ENCODE results near the gene FGD3.

FGD3 gene

DNA sequence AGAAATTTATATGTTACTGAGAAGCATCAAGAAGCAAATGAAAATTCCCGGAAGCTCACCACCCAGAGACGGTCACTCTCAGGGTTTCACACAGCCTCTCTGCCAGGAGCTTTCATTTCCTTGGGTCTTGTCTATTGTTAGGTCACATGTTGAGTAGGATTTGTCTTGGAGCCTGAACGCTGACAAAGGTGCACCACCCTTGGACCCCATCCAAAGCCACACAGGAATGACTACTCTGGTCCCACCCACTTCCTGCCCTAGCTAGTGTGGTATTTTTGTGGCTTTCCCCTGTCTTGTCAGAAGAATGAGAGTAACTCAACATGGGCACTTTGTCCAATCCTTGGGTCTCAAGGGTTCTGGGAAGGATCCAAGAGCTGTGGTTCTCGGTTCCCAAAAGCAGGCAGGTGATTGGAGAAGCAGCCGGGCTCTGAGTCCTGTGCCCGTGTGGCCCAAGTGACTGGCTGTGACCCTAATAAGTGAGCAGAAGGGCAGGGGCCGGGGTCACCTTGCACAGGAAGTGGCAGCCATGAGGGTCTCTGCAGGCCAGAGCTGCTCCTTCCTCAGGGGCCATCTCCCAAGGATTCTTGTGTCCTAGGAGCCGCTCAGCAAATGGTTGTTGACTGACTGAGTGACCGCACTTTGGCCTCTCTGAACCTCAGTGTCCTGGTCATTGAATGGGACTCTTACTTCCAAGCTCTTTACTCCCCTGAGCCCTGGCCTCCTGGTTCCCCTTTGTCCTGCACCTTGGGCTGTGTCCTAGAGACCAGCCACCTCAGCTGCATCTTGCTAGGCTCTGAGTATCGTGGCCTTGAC, 6.9 kb downstream of the FGD3 start:
- DNase-seq (ENCODE audit: low read depth in 2 of 2, low spot score in 1 of 2): peak; percentile 54 to 67

DNA sequence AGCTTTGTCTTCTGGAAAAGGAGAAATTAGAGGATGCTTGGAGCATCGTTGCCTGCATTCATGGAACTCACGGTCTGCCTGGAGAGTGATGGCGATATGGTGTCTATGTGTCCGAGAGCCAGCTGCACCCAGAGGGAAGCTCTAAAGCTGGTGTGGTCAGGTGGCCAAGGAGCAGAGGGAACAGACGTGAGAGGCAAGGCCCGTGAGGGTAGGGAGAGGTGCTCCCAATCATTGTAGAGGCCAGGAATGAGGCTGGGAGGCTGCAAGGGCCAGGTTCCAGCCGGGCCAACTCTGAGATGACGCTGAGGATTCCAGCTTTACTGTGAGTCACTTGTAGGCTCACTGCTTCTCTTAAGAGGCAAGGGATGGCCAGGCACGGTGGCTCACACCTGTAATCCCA, 7.6 kb downstream of the FGD3 start:
- no peak for DNase-seq (ENCODE audit: low read depth in 2 of 2, low spot score in 1 of 2)

DNA sequence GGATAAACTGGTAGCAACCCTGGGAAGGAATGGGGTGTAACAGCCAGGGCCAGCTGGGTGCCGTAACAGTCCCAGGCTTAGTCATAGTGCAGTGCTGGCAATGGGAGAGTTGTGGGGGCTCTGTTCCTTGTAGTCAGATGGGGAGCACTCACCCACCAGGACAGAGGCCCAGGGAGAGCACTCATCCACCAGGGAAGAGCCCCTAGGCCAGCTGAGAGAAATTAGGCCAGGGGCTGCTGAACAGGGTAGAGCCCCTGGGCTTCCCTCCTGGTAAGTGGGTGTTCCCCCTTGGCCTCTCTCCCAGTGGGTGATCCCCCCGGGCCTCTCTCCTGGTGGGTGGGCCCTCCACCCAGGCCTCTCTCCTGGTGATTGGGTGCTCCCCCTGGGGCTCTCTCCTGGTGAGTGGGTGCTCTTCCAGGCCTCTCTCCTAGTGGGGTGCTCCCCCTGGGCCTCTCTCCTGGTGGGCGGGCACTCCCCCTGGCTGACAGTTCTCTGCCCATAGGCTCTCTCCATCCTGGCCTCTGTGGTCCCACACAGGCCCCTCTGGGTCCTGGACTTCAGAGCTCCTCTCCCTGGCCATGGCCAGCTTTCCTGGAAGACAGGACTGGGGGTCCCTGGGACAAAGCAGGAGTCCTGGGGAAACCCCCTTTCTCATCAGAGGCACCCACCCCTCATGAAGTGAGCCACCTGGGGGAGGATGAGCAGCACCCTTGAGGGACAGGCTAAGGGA, 13.4 kb downstream of the FGD3 start:
- DNase-seq (ENCODE audit: low read depth in 2 of 2, low spot score in 1 of 2): no peak

DNA sequence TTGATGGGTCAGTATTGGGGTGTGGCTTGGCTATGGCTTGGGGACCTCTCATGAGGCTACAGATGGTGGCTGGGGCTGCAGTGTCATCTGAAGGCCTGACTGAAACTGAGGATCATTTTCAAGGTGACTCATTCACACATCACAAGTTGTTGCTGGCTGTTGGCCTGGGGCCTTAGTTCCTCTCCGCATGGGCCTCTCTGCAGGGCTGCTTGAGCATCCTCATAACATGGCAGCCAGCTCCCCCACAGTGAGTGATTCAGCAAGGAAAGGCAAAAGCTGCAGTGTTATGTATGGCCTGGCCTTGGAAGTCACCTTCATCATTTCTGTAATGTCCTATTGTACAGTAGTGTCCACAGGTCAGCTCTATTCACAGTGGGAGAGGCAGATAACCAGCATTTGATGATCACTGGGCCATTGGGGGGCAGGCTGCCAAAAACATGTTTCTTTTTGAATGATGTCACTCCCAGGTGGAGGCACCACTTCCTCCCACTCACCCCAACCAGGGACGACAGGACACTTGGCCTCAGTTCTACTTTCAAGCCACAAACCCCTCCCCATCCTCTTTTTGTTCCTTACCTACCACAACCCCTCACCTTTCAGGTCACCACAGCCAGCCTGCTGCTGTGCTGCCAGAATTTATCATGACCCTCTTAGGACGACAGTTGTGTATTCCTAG, 14.4 kb downstream of the FGD3 start:
- no peak for DNase-seq (ENCODE audit: low read depth in 2 of 2, low spot score in 1 of 2)

DNA sequence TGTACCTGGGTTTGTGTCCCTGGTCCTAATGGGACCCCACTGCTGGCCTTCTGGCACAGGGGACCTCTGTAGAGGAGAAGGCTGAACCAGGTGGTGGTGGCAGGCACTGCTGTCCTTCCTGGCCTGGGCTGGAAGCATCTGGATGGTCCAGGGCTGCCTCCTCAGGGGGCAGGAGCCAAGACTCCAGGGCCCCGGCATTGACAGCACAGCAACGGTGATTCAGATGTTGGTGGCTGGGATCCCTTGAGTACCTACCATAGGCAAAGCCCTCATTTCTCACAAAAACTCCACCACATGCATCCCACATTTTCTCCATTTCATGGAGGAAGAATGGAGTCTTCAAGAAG, 15.0 kb downstream of the FGD3 start:
- DNase-seq (ENCODE audit: low read depth in 2 of 2, low spot score in 1 of 2): no peak

DNA sequence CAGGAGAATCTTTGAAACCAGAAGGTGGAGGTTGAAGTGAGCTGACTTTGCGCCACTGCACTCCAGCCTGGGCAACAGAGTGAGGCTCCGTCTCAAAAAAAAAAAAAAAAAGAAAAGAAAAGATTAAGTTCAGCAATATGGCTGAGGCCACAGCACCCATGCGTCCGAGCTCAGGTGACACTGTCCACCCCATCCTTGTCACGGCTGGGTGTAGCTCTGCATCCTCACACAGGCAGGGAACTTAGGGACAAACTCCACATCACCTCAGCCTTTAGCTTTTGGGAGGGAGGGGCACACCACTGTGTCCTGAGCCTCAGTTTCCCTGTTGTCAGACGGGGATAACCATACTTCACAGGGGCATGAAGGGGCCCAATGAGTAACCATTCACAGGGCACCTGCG, 15.5 kb downstream of the FGD3 start:
- no peak for DNase-seq (ENCODE audit: low read depth in 2 of 2, low spot score in 1 of 2)

DNA sequence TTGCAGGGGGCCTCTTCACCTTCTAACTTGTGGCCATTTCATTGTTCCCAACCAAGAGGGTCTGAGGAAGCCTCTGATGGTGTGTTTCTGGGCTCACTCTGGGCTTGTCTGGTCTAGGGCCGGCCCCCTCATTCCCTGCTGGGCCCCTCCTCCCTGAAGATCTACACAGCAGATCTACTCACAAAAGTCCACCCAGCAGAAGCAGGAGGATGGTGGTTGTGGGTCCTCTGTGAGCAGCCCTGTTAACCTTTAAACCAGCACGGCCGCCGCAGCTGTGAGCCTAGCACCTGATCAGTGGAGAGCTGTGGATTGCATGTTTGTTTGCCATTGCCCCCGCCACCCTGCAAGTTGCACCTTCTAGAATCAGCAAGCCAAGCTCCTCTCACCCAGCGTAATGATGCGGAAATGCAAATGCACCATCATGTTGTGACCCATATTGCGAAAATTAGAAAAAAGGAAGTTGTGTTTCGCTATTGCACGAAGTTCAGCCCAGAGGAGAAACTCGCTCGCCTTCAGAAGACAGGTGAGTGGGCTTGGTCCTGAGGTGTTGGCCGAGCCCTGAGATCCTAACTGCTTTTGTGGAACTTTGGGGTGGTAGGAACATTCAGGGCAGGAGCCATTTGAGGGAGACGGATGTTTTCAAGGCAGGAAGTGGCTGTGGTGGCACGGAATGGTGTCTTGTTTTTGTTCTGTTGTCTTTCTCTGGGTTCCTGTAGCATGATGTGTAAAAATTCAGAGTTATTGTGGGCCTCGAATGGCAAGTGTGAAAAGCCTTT, 16.7 kb downstream of the FGD3 start:
- DNase-seq (ENCODE audit: low read depth in 2 of 2, low spot score in 1 of 2): peak; percentile 49 to 50

DNA sequence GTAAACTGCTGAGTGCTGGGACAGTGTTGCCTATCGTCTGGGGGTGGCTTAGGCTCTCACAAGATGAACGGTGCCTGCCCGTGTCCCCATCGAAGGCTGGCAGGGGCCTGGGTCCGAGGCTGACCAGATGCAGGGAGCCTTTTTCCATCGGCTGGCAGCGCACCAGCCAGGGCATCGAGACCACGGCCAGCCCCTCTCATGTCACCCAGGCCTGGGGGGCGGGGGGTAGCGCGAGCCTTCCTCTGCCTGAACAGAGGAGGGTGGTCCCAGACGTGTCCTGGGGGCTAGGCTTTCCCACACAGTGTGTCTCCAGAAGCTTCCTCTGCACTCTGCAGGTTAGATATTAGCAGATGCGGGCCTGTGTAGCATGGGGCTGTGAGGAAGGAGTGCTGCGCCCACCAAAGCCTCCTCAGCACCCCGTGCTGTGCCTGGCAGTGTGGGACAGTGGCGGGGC, 17.3 kb downstream of the FGD3 start:
- no peak for DNase-seq (ENCODE audit: low read depth in 2 of 2, low spot score in 1 of 2)

DNA sequence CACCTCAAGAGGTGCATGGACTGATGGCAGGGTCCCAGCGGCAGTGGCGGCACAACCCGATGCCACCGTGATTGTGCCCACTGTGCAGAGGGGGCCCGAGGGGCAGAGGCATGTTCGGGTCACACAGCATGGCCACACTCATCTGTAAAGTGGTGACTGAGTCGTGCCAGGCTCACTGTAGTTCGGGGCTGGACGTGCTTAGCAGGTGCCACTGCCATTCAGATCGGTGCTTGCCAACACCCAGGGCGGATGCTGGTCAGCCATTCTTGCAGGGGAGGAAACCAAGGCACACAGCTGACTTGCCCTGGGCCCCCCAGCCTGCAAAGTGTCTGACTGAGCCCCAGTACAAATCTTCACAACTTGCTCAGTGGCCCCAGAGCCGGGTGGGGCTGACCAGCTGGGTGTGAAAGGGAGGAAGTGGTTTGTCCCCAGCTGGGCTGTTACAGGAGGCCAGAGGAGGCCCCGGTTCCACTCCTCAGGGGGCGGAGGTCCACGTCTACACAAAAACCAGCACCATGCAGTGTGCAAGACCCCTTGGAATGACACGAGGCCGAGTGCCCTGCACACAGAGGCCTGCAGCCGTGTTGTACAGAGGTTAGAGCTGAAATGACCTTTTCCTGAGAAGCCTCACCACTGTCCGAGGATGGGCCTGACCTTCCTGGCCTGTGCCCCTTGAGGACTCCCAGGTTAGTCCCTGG, 17.9 kb downstream of the FGD3 start:
- DNase-seq (ENCODE audit: low read depth in 2 of 2, low spot score in 1 of 2): no peak

DNA sequence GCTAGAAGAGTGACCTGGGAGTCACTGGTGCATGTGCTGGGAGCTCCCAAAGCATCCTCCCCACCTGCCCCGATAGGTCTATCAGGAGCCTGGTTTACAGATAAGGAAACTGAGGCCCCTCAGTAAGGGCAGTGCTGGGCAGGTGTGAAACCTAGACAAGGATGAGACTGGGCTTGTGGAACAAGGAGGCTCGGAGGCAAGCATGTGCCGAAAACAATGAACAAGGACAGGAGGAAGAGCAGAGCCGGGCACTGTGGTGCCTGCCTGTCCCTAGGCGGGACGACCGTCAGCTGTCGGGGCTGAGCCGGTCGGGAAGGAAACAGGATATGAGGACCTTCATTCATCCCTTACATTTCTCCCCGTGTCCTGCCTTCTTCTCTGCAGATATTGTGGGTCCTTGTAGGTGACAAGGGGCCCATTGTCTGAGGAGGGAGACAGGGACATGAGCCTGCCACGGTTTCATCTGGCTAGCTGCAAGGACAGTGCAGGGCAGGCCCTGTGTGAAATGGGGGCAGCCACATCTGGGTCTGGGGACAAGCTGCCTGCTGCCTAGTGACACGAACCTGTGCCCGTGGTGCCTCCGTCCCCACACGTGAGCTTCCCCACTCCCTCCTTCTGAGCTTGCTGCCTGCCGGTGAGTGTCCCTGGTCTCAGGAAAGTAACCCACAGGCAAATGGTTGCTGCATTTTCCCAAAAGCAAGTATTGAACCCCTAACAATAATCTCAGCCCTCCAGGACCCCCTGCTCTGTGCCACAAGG, 18.6 kb downstream of the FGD3 start:
- no peak for DNase-seq (ENCODE audit: low read depth in 2 of 2, low spot score in 1 of 2)

DNA sequence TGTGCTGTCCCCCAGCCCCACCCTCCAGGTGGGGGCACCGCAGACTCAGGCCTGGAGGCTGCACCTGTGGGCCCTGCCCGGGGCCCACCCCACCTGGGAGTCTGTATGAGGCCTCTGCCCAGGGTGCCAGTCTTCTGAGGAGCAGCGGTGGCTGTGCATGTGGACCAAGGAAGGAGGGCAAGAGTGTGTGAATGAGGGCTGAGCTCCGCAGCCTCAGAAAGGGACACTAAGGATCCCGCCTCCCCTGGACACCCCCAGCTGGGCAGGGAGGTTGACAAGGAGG, 19.1 kb downstream of the FGD3 start:
- no peak for DNase-seq (ENCODE audit: low read depth in 2 of 2, low spot score in 1 of 2)

DNA sequence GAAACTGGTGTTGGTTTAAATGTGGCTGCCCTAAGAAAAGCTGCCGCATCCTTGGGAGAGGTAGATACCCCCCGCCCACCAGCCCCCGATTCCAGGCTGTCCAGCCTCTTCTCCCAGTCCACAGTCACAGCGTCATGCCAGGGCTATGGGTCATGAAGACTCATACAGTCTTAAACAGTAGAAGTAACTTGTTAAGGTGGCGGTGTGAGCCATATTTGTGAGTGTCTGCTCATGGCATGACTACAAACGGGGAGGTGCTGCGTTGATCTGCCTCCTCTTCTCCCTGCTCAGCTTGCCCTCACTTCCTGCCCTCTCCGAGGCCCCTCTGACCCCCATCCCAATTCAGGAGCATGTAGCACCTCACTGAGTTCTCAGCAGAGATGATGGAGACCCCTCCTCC, 20.8 kb downstream of the FGD3 start:
- DNase-seq (ENCODE audit: low read depth in 2 of 2, low spot score in 1 of 2): no peak

DNA sequence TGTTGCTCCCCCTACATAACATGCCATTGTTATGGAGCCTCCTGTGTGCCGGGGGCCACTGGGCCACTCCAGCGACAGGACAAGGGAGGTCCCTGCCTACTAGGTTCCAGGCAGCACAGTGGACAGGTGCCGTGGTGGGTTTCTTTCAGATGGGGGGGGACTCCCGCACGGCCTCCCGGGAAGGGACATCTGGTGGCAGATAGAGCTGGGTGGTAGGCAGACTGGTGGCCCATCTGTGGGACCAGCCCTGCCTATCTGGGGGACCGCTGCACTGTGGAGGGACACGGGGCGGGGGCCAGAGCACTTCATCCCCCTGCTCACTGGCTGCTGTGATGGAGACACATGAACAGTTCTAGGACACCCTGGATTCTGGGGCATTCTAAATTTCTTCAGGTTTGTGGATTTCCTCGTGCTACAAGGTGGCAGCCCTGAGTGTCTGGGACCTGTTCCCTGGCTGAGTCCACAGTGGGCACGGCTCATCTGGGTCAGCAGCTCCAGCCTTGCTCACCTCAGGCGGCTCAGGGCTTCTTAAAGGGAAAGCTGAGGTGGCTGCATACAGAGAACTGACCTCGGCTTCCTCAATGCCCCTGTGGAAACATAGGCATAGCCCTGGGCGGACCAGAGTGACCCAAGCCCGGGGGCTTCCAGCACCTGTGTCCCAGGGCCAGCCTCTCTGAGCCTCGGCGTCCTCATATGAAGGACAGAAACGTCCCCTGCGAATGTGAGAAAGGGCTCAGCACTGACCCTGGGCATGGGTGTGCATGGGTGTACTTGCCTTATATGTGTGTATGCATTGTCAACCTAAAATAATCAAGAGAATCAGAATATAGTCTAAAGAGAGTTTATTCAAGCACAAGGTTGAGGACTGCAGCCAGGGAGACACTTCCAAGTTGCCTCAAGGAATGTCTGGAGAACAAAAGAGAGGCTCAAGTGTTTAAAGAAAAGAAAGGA, 22.5 kb downstream of the FGD3 start:
- no peak for DNase-seq (ENCODE audit: low read depth in 2 of 2, low spot score in 1 of 2)

DNA sequence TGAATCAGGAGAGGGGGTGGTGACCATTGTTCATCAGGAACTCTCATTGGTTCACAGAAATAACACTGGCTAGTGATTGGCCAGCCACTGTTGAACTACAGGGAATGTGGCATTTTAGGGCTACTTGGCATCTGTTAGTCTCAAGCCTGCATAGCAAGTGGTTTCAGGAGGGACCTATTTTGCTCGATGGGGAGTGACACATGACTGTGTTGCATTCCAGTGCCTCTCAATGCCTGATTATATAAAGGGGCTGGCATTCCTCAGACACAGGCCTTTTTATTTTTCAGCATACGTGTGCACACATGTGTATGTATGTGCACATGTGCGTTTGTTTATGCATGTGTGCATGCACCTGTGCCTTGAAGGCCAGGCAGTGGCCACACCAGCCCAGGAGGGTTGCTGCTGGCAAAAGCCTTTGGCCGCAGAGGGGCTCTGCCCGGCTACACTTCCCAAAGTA, 23.2 kb downstream of the FGD3 start:
- DNase-seq (ENCODE audit: low read depth in 2 of 2, low spot score in 1 of 2): no peak

DNA sequence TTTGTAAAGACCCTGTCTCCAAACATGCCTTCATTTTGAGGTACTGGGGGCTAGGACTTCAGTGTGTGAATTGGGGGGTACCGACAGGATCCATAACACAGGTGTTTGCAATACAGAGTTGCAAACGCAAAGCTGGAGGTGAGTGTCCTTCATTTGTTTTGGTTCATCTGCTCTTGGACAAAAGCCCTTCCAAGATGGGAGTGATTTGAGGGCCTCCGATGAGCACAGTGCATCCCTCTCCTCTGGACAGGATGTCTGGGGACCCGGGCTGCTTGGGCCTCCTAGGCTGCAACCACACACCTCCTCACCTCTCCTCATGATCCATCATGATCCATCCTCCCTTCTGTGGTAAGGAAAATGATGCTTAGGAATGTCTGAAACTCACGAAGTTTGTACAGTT, 23.8 kb downstream of the FGD3 start:
- no peak for DNase-seq (ENCODE audit: low read depth in 2 of 2, low spot score in 1 of 2)

DNA sequence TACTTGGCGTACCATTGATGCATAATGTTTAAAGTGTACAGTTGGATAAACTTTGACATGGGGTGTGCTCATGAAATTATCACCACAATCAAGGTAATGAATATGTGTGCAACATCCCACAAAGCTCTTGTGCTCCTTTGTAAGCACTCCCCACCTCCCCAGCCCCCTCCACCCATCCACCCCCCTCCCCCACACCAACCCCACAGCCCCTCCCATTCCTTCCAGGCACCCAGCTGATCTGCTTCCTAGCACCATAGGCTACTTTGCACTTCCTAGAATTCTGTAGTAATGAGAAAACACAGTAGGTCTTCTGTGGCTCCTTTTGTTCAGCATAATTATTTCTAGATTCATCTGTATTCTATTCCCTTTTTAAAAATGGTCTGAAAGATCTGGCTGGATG, 24.5 kb downstream of the FGD3 start:
- DNase-seq (ENCODE audit: low read depth in 2 of 2, low spot score in 1 of 2): no peak

DNA sequence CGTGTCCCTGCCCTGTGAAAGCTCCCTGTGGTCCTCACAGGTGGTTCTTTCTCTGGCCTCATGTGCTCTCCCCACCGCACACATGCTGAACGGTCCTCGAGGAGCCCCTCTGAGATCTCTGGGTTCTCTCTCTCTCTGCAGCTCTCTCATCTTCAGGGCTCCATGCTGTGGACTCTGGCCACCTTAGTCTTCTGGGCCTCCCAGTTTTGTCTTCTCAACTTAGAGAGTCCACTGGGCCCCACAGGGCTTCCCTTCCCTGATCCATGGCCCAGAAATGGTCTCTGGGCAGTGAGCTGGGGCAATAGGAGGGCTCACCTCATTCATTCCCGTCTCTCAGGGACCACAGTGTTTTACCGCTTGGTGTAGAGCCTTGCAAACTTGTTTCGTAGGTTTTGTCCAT, 26.4 kb downstream of the FGD3 start:
- no peak for DNase-seq (ENCODE audit: low read depth in 2 of 2, low spot score in 1 of 2)

DNA sequence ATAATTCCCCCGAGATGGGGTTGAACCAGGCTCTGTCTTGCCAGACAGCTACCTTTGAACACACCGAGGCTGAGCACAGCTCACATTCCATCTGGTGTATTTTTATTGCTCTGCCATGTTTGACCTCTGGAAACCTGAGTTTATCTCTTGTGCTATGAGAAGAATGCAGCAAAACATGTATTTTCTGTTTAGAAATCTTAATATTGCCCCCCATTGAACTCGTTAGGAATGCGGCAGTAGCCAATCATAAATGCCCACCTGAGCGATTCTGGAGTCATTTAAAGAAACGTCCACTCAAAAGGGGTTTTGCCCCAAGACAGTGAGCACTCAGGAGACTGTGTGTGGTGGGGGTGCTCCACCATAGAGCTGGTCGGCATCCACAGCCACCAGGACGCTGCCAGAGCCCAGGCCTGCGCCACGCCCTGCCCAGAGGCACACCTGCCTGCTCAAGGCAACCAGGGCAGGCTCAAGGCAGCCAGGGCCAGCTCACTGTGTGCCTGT, 26.9 kb downstream of the FGD3 start:
- DNase-seq (ENCODE audit: low read depth in 2 of 2, low spot score in 1 of 2): no peak
